WTC11 (cell line): ENCODE data around the gene RGL2. TPM values are rescaled to one million over a fixed set of nuclear protein-coding genes. Genes with fewer than 3 reads are reported as not detected.
A peak's percentile ranks its signal among the peaks of the same experiment; 100 is the strongest.

Source experiments
- ATAC-seq: fragments of 200-7000 bp; cut with Tn5 transposase; 2 replicates; pipeline ENCODE4 v1.10.0; 2021; ENCODE audit warnings: mild to moderate bottlenecking, moderate library complexity
- CTCF ChIA-PET: fragments of 300-600 bp; sonication (Branson Sonifier 250); formaldehyde crosslinking; loops from one replicate; lab custom pipeline; 2021; ENCODE audit warnings: antibody characterized with exemption; lab: Charles Lee
- POLR2A ChIA-PET: fragments of 350-600 bp; sonication (Branson Sonifier 250); formaldehyde crosslinking; loops from one replicate; lab custom pipeline; 2021; ENCODE audit warnings: antibody characterized with exemption; lab: Charles Lee
- DNase-seq: peaks from one replicate; pipeline ENCODE4 v3.0.0; 2021; ENCODE audit warnings: low spot score
- H3K27ac Mint-ChIP-seq: 2 replicates; pipeline ENCODE4 v1.8.0; 2021; ENCODE audit warnings: mixed read lengths
- H3K27me3 Mint-ChIP-seq: 2 replicates; pipeline ENCODE4 v1.8.0; 2021; ENCODE audit warnings: low read depth, mild to moderate bottlenecking, moderate library complexity, mixed read lengths
- H3K36me3 Mint-ChIP-seq: 2 replicates; pipeline ENCODE4 v1.8.0; 2021; ENCODE audit warnings: mixed read lengths
- H3K4me1 Mint-ChIP-seq: 2 replicates; pipeline ENCODE4 v1.8.0; 2022; ENCODE audit warnings: mixed read lengths
- H3K4me3 Mint-ChIP-seq: 2 replicates; pipeline ENCODE4 v1.8.0; 2021; ENCODE audit warnings: mild to moderate bottlenecking, moderate library complexity, mixed read lengths
- H3K9me3 Mint-ChIP-seq: 2 replicates; pipeline ENCODE4 v1.8.0; 2021; ENCODE audit warnings: mixed read lengths
- AFF4 ChIP-seq: sonication (generic); formaldehyde crosslinking; IDR thresholded peaks from 2 replicates; pipeline ENCODE4 v1.8.1; 2023; ENCODE audit warnings: mild to moderate bottlenecking, missing genetic modification reagents, borderline replicate concordance
- ARID4B ChIP-seq: sonication (generic); formaldehyde crosslinking; IDR thresholded peaks from 2 replicates; pipeline ENCODE4 v1.8.0; 2023; ENCODE audit warnings: missing genetic modification reagents, mild to moderate bottlenecking, borderline replicate concordance
- FOXP4 ChIP-seq: sonication (generic); formaldehyde crosslinking; IDR thresholded peaks from 2 replicates; pipeline ENCODE4 v1.8.0; 2022; ENCODE audit warnings: mild to moderate bottlenecking, missing genetic modification reagents
- MYBL2 ChIP-seq: sonication (generic); formaldehyde crosslinking; IDR thresholded peaks from 2 replicates; pipeline ENCODE4 v1.8.1; 2023; ENCODE audit warnings: mild to moderate bottlenecking, moderate library complexity, missing genetic modification reagents
- NFE2L1 ChIP-seq: sonication (generic); formaldehyde crosslinking; IDR thresholded peaks from 2 replicates; pipeline ENCODE4 v1.8.1; 2023; ENCODE audit warnings: missing genetic modification reagents
- NR1H2 ChIP-seq: sonication (generic); formaldehyde crosslinking; IDR thresholded peaks from 2 replicates; pipeline ENCODE4 v1.9.0; 2021; ENCODE audit warnings: mild to moderate bottlenecking, moderate library complexity, missing genetic modification reagents
- NR3C1 ChIP-seq: sonication (generic); formaldehyde crosslinking; conservative IDR thresholded peaks from 2 replicates; pipeline ENCODE4 v1.8.1; 2023; ENCODE audit warnings: low read depth, mild to moderate bottlenecking, missing genetic modification reagents
- OVOL2 ChIP-seq: fragments of 250-450 bp; sonication (Bioruptor Pico); IDR thresholded peaks from 2 replicates; pipeline ENCODE4 v1.9.0; 2021; ENCODE audit warnings: mild to moderate bottlenecking, borderline replicate concordance
- SMAD4 ChIP-seq: sonication (generic); formaldehyde crosslinking; IDR thresholded peaks from 2 replicates; pipeline ENCODE4 v1.8.0; 2022; ENCODE audit warnings: mild to moderate bottlenecking, missing genetic modification reagents
- ZNF416 ChIP-seq: fragments of 250-450 bp; sonication (Bioruptor Pico); IDR thresholded peaks from 2 replicates; pipeline ENCODE4 v1.9.0; 2021; ENCODE audit warnings: mild to moderate bottlenecking, inconsistent platforms
- ZNF532 ChIP-seq: fragments of 250-450 bp; sonication (Bioruptor Pico); IDR thresholded peaks from 2 replicates; pipeline ENCODE4 v1.9.0; 2021; ENCODE audit warnings: mild to moderate bottlenecking, borderline replicate concordance
- total RNA-seq: library from RNA; stranded (reverse); gene quantifications from 3 replicates; pipeline ENCODE4 v1.2.3, GENCODE V29; 2021
- TF ChIP-seq, protein P1 (sequence below): sonication (generic); formaldehyde crosslinking; IDR thresholded peaks from 2 replicates; pipeline ENCODE4 v1.8.1; 2022; ENCODE audit warnings: low read depth, mild to moderate bottlenecking, moderate library complexity, missing genetic modification reagents, borderline replicate concordance
- TF ChIP-seq, protein P2 (sequence below): sonication (generic); formaldehyde crosslinking; IDR thresholded peaks from 2 replicates; pipeline ENCODE4 v1.8.1; 2022; ENCODE audit warnings: mild to moderate bottlenecking, missing genetic modification reagents, moderate library complexity, borderline replicate concordance
- TF ChIP-seq, protein P3 (sequence below): sonication (generic); formaldehyde crosslinking; IDR thresholded peaks from 2 replicates; pipeline ENCODE4 v1.8.1; 2022; ENCODE audit warnings: missing genetic modification reagents, borderline replicate concordance

The RGL2 gene
- total RNA-seq, 1 experiment from 2014 or later: 77.1 TPM

- TF ChIP-seq AFF4 (CRISPR knock-in tag): no peak
- no peak for TF ChIP-seq SMAD4 (CRISPR knock-in tag)
- no peak for TF ChIP-seq OVOL2 (CRISPR knock-in tag)
Observed at GRCh38 chr6:33321227-33321626, 22.5 kb upstream of the RGL2 start (continued).

GRCh38 chr6:33320315-33321181 is 21.8 kb upstream of the RGL2 start:
- Mint-ChIP-seq H3K27ac (peak overlapping the region; percentile 87), H3K4me1 (peaks cover 66% of the 10 kb centered on the region), H3K4me3 (peak overlapping the region; percentile 91), H3K36me3 (peaks cover 21% of the 10 kb centered on the region), H3K27me3 (no peaks in the 10 kb centered on the region; the same call in 1 of the 2 replicates), H3K9me3 (no peaks in the 10 kb centered on the region)
- ATAC-seq (no peak), DNase-seq (no peak)
- CTCF ChIA-PET: interaction anchor here (0.9 to 1.5 kb wide), 4 partner anchors 8 to 43 kb away, joined by 3 to 6 read pairs (median 4); no protein-coding TSS in a partner anchor
- POLR2A ChIA-PET: no interaction called here
- TF ChIP-seq ZNF532 (CRISPR knock-in tag) (no peak), MYBL2 (CRISPR knock-in tag) (no peak), NR1H2 (CRISPR knock-in tag) (no peak), ZNF416 (CRISPR knock-in tag) (no peak), ARID4B (CRISPR knock-in tag) (no peak), FOXP4 (no peak), NFE2L1 (CRISPR knock-in tag) (no peak), NR3C1 (CRISPR knock-in tag) (no peak), SMAD4 (CRISPR knock-in tag) (no peak)
- TF ChIP-seq, protein P1, sequence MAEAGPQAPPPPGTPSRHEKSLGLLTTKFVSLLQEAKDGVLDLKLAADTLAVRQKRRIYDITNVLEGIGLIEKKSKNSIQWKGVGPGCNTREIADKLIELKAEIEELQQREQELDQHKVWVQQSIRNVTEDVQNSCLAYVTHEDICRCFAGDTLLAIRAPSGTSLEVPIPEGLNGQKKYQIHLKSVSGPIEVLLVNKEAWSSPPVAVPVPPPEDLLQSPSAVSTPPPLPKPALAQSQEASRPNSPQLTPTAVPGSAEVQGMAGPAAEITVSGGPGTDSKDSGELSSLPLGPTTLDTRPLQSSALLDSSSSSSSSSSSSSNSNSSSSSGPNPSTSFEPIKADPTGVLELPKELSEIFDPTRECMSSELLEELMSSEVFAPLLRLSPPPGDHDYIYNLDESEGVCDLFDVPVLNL (CRISPR knock-in tag): no peak
- TF ChIP-seq, protein P2, sequence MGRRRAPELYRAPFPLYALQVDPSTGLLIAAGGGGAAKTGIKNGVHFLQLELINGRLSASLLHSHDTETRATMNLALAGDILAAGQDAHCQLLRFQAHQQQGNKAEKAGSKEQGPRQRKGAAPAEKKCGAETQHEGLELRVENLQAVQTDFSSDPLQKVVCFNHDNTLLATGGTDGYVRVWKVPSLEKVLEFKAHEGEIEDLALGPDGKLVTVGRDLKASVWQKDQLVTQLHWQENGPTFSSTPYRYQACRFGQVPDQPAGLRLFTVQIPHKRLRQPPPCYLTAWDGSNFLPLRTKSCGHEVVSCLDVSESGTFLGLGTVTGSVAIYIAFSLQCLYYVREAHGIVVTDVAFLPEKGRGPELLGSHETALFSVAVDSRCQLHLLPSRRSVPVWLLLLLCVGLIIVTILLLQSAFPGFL: no peak
- TF ChIP-seq, protein P3, sequence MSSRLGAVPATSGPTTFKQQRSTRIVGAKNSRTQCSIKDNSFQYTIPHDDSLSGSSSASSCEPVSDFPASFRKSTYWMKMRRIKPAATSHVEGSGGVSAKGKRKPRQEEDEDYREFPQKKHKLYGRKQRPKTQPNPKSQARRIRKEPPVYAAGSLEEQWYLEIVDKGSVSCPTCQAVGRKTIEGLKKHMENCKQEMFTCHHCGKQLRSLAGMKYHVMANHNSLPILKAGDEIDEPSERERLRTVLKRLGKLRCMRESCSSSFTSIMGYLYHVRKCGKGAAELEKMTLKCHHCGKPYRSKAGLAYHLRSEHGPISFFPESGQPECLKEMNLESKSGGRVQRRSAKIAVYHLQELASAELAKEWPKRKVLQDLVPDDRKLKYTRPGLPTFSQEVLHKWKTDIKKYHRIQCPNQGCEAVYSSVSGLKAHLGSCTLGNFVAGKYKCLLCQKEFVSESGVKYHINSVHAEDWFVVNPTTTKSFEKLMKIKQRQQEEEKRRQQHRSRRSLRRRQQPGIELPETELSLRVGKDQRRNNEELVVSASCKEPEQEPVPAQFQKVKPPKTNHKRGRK (CRISPR knock-in tag): no peak
